IPS DF 4.7 (cell line): ENCODE data around the gene BMP3.
A peak's percentile ranks its signal among the peaks of the same experiment; 100 is the strongest.
"Not testable (repeated sequence)": the region's sequence is repeated elsewhere in the genome, so short reads cannot be mapped to it uniquely, and the experiment has no call there.

Source experiments
- DNase-seq: peaks from one replicate; pipeline ENCODE4 v3.0.0-alpha.2; 2013; ENCODE audit warnings: low spot score; ENCODE audit errors: extremely low read depth

BMP3 gene

GRCh38 chr4:81030061-81030980 lies at the start of gene BMP3:
Gene BMP3, plus strand, starts transcription at chr4:81030708. Its CDS starts 577 bp downstream, at chr4:81031285.
- DNase-seq = no peak

GRCh38 chr4:80986011-80986410 lies 44.5 kb upstream of the BMP3 start:
- no peak for DNase-seq

GRCh38 chr4:80989921-80990544 lies 40.5 kb upstream of the BMP3 start:
- peak; percentile 14 for DNase-seq

GRCh38 chr4:80990851-80991250 lies 39.7 kb upstream of the BMP3 start:
- DNase-seq = no peak

GRCh38 chr4:80999943-81000342 lies 30.6 kb upstream of the BMP3 start:
- no peak for DNase-seq

- DNase-seq = no peak
These were observed 26.9 kb upstream of the BMP3 start for GRCh38 chr4:81003597-81004111.

- DNase-seq = no peak
These were observed 23.1 kb upstream of the BMP3 start for GRCh38 chr4:81007417-81007816.

GRCh38 chr4:81016566-81016965 lies 13.9 kb upstream of the BMP3 start:
- DNase-seq = not testable (repeated sequence)

GRCh38 chr4:81019006-81019405 lies 11.5 kb upstream of the BMP3 start:
- no peak for DNase-seq

GRCh38 chr4:81021142-81021944 lies 9.2 kb upstream of the BMP3 start:
- no peak for DNase-seq

- no peak for DNase-seq
These were observed 8.5 kb upstream of the BMP3 start for GRCh38 chr4:81021981-81022380.

GRCh38 chr4:81023484-81023883 lies 7.0 kb upstream of the BMP3 start:
- DNase-seq = no peak

- DNase-seq = no peak
These were observed 678 bp downstream of the BMP3 start for GRCh38 chr4:81030981-81031791.

GRCh38 chr4:81031796-81032551 lies 1.5 kb downstream of the BMP3 start:
- DNase-seq = no peak

GRCh38 chr4:81032771-81033684 lies 2.5 kb downstream of the BMP3 start:
- DNase-seq = no peak

- DNase-seq = no peak
These were observed 8.3 kb downstream of the BMP3 start for GRCh38 chr4:81038636-81039350.

- DNase-seq = no peak
These were observed 9.0 kb downstream of the BMP3 start for GRCh38 chr4:81039351-81039972.
